HepG2 (cell line): ENCODE measurements around the gene CHCHD3. TPM values are rescaled to one million over a fixed set of nuclear protein-coding genes. Genes with fewer than 3 reads are reported as not detected.

Source experiments
- AFF4 ChIP-seq: sonication (generic); formaldehyde crosslinking; IDR thresholded peaks from 2 replicates; pipeline ENCODE4 v1.4.0; 2020; ENCODE audit warnings: missing genetic modification reagents
- FOSL2 ChIP-seq: sonication (generic); formaldehyde crosslinking; IDR thresholded peaks from 2 replicates; pipeline ENCODE4 v1.4.0; 2020; ENCODE audit warnings: missing genetic modification reagents
- FOXA3 ChIP-seq: IDR thresholded peaks from 2 replicates; pipeline ENCODE4 v1.6.1; 2016; ENCODE audit warnings: missing genetic modification reagents, missing compliant biosample characterization
- FOXC1 ChIP-seq: sonication (generic); formaldehyde crosslinking; IDR thresholded peaks from 2 replicates; pipeline ENCODE4 v1.8.0; 2022; ENCODE audit warnings: mild to moderate bottlenecking, missing genetic modification reagents, borderline replicate concordance
- HDAC1 ChIP-seq: sonication (generic); formaldehyde crosslinking; IDR thresholded peaks from 2 replicates; pipeline ENCODE4 v1.5.1; 2020; ENCODE audit warnings: mild to moderate bottlenecking, missing genetic modification reagents
- HNF4G ChIP-seq, 2 experiments: sonication (generic) in 1 of 2; formaldehyde crosslinking in 1 of 2; IDR thresholded peaks; 2 replicates each; pipeline versions ENCODE4 v1.4.0 to v1.6.1; 2011 to 2020; ENCODE audit warnings: borderline replicate concordance in 2 of 2, low read depth in 2 of 2, mild to moderate bottlenecking in 2 of 2, low read length in 1 of 2, missing genetic modification reagents in 1 of 2, moderate library complexity in 1 of 2
- ISL2 ChIP-seq: sonication (generic); formaldehyde crosslinking; IDR thresholded peaks from 2 replicates; pipeline ENCODE4 v1.5.0; 2020; ENCODE audit warnings: missing genetic modification reagents
- NFYC ChIP-seq: IDR thresholded peaks from 2 replicates; pipeline ENCODE4 v1.6.1; 2016; ENCODE audit warnings: missing genetic modification reagents, missing compliant biosample characterization
- NPAS2 ChIP-seq: sonication (generic); formaldehyde crosslinking; IDR thresholded peaks from 2 replicates; pipeline ENCODE4 v1.8.0; 2022; ENCODE audit warnings: mild to moderate bottlenecking, missing genetic modification reagents, borderline replicate concordance
- NRL ChIP-seq: sonication (generic); formaldehyde crosslinking; IDR thresholded peaks from 2 replicates; pipeline ENCODE4 v1.5.0; 2020; ENCODE audit warnings: missing genetic modification reagents, mild to moderate bottlenecking, moderate library complexity, borderline replicate concordance
- PCBP1 ChIP-seq: fragments of 200-400 bp; formaldehyde crosslinking; IDR thresholded peaks from 2 replicates; pipeline ENCODE4 v1.6.1; 2017; ENCODE audit warnings: mild to moderate bottlenecking, low read depth, low read length, borderline replicate concordance
- PTBP1 ChIP-seq: fragments of 200-400 bp; formaldehyde crosslinking; IDR thresholded peaks from 2 replicates; pipeline ENCODE4 v1.6.1; 2018; ENCODE audit warnings: low read length, low read depth; ENCODE audit not compliant: poor library complexity, severe bottlenecking
- STAT6 ChIP-seq: sonication (generic); formaldehyde crosslinking; IDR thresholded peaks from 2 replicates; pipeline ENCODE4 v1.4.0; 2020; ENCODE audit warnings: missing genetic modification reagents, mild to moderate bottlenecking, borderline replicate concordance
- TEAD3 ChIP-seq: optimal IDR thresholded peaks from 2 replicates; pipeline ENCODE3; 2016; ENCODE audit warnings: borderline replicate concordance
- TMF1 ChIP-seq: sonication (generic); formaldehyde crosslinking; IDR thresholded peaks from 2 replicates; pipeline ENCODE4 v1.8.1; 2022; ENCODE audit warnings: low read depth, missing genetic modification reagents
- ZNF317 ChIP-seq: sonication (generic); formaldehyde crosslinking; IDR thresholded peaks from 2 replicates; pipeline ENCODE4 v1.5.0; 2020; ENCODE audit warnings: mild to moderate bottlenecking, missing genetic modification reagents
- ZNF75D ChIP-seq: sonication (generic); formaldehyde crosslinking; IDR thresholded peaks from 2 replicates; pipeline ENCODE4 v1.8.1; 2023; ENCODE audit warnings: missing genetic modification reagents, mild to moderate bottlenecking, borderline replicate concordance
- ZNF768 ChIP-seq: sonication (generic); formaldehyde crosslinking; IDR thresholded peaks from 2 replicates; pipeline ENCODE4 v1.4.0; 2020; ENCODE audit warnings: missing genetic modification reagents
- ZNF839 ChIP-seq: sonication (generic); formaldehyde crosslinking; IDR thresholded peaks from 2 replicates; pipeline ENCODE4 v1.4.0; 2020; ENCODE audit warnings: missing genetic modification reagents, mild to moderate bottlenecking, borderline replicate concordance
- polyA plus RNA-seq, 8 experiments: library from polyadenylated mRNA; depleted of rRNA in 3 of 8; stranded (reverse) in 7 of 8; unstranded in 1 of 8; fragments of >200 nt; fragmentation: Illumina TruSeq in 4 of 8; extraction: Trizol in 4 of 8; gene quantifications; 2 replicates each; pipeline versions ENCODE4 v1.2.1 to v1.2.3, GENCODE V29; 2011 to 2016; ENCODE audit warnings: low read depth in 4 of 8, missing spikeins in 1 of 8, mixed read lengths in 1 of 8; ENCODE audit not compliant: insufficient read depth in 1 of 8
- total RNA-seq, 5 experiments: library from RNA; depleted of rRNA; stranded (reverse); fragments of >200 nt; fragmentation: Illumina TruSeq; extraction: Trizol; gene quantifications; 2 replicates each; pipeline ENCODE4 v1.2.3, GENCODE V29; 2016; ENCODE audit warnings: low read depth in 1 of 5
- TF ChIP-seq, protein P1 (sequence below): sonication (generic); formaldehyde crosslinking; IDR thresholded peaks from 2 replicates; pipeline ENCODE4 v1.8.0; 2023; ENCODE audit warnings: mild to moderate bottlenecking, missing genetic modification reagents
- TF ChIP-seq, protein P2 (sequence below): sonication (generic); formaldehyde crosslinking; IDR thresholded peaks from 2 replicates; pipeline ENCODE4 v1.8.0; 2022; ENCODE audit warnings: mild to moderate bottlenecking, missing genetic modification reagents, moderate library complexity

CHCHD3 gene
- total and polyA plus RNA-seq, 2 of the 13 experiments (the other 11 are each of a cell fraction or from before 2014, with no cell fraction given), result 32.7 to 86.8 TPM

- TF ChIP-seq AFF4 (no peak), FOXA3 (CRISPR knock-in tag) (no peak; the same call in 1 of the 2 replicates), FOXC1 (CRISPR knock-in tag) (no peak), TMF1 (no peak), STAT6 (CRISPR knock-in tag) (no peak), NPAS2 (CRISPR knock-in tag) (no peak), ZNF317 (CRISPR knock-in tag) (no peak), HDAC1 (CRISPR knock-in tag) (peak; percentile 96), ISL2 (CRISPR knock-in tag) (0 out of 2 replicates have a peak, but pooled peaks have one; percentile 25), PTBP1 (no peak), ZNF768 (peak; percentile 78; the same call in 1 of the 2 replicates), FOSL2 (CRISPR knock-in tag) (0 out of 2 replicates have a peak, but pooled peaks have one; percentile 12), ZNF839 (CRISPR knock-in tag) (no peak), HNF4G (IDR thresholded peaks at IDR 0.05; ENCODE audit: borderline replicate concordance, low read depth, low read length) (no peak), HNF4G (CRISPR knock-in tag; IDR thresholded peaks at IDR 0.05; ENCODE audit: borderline replicate concordance, low read depth) (no peak), PCBP1 (no peak), TEAD3 (CRISPR knock-in tag) (peak; percentile 93), NRL (CRISPR knock-in tag) (peak; percentile 64), NFYC (peak; percentile 95), ZNF75D (CRISPR knock-in tag) (no peak)
- TF ChIP-seq, protein P1, sequence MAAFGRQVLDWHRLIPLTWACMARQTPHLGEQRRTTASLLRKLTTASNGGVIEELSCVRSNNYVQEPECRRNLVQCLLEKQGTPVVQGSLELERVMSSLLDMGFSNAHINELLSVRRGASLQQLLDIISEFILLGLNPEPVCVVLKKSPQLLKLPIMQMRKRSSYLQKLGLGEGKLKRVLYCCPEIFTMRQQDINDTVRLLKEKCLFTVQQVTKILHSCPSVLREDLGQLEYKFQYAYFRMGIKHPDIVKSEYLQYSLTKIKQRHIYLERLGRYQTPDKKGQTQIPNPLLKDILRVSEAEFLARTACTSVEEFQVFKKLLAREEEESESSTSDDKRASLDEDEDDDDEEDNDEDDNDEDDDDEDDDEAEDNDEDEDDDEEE (CRISPR knock-in tag), result 0 out of 2 replicates have a peak, but pooled peaks have one; percentile 14
- TF ChIP-seq, protein P2, sequence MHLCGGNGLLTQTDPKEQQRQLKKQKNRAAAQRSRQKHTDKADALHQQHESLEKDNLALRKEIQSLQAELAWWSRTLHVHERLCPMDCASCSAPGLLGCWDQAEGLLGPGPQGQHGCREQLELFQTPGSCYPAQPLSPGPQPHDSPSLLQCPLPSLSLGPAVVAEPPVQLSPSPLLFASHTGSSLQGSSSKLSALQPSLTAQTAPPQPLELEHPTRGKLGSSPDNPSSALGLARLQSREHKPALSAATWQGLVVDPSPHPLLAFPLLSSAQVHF, result no peak
Observed at GRCh38 chr7:133081599-133082389, at the start of gene CHCHD3 (continued).
